HG02588 (cell line): ENCODE measurements around the gene SH2D4B.
A peak's percentile ranks its signal among the peaks of the same experiment; 100 is the strongest.

Experiments
- ATAC-seq: cut with Tn5 transposase; IDR thresholded peaks from one replicate; pipeline ENCODE4 v1.9.1; 2021; ENCODE audit warnings: mild to moderate bottlenecking, moderate library complexity; ENCODE audit not compliant: unreplicated experiment

Gene SH2D4B

DNA sequence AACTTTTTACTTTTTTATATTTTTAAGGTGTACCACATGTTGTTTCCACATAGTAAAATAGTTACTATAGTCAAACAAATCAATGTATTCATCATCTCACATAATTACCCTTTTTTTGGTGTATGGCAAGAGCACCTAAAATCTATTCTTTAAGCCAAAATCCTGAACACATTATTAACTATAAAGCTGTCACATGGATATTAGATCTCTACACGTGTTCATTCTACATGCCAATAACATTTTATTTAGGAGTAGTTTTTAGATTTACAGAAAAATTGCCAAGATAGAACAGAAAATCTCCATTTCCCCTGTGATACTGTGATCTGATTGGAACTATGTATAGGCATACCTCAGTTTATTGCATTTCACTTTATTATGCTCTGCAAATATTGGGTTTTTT is 137.1 kb downstream of the SH2D4B start:
- ATAC-seq: no peak

DNA sequence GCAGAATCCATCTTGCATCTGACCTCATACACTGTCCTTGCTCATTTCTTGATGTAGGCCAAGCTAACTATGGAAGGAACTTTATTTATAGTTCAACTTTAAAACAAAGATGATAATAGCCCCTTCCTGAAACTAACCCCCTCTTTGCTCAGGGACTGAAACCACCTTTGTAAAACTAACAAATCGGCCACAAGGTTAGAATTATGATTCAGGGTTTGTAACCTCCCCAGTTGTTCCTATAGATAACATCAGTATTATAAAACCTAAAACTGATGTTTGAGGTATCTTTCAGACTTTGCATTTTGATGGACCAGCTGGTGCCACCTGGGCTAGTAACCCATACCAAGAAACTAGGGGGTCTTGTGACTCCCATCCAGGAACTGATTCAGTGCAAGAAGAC is 143.4 kb downstream of the SH2D4B start:
- no peak for ATAC-seq

DNA sequence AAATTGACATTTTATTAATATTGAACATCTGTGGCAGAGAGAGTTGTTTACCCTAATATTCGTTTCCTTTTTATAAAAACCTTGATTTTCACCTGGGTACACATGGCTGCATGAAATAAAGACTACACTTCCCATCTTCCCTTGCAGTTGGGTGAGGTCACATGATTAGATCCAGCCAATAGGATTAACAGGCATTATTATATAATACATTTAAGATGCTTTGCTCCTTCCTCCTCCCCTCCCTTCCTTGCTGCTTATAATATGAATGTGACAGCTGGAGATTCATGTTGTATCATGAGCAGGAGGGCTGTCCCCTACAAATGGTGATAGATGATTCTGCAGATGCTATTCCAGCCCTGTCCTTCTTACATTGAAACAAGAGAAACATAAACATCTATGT is 146.6 kb downstream of the SH2D4B start:
- ATAC-seq: peak; percentile 71

DNA sequence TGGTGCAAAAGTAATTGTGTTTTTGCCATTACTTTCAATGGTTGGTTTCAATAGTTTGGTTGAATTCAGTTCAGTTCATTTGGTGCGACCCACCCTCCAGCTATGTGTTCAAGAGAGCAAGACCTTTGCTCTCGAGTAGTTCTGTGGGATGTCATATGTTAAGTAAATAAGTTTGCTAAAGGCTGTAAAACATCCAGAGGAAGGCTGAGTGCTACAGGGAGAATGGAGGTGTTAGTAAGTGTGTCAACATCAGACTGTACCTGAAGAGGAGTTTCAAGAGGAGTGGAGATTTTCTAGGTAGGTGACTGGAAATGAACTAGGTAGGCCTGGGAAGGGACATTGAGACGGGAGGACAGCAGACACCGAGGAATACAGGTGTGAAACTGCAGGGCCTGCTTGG is 147.7 kb downstream of the SH2D4B start:
- ATAC-seq: no peak

DNA sequence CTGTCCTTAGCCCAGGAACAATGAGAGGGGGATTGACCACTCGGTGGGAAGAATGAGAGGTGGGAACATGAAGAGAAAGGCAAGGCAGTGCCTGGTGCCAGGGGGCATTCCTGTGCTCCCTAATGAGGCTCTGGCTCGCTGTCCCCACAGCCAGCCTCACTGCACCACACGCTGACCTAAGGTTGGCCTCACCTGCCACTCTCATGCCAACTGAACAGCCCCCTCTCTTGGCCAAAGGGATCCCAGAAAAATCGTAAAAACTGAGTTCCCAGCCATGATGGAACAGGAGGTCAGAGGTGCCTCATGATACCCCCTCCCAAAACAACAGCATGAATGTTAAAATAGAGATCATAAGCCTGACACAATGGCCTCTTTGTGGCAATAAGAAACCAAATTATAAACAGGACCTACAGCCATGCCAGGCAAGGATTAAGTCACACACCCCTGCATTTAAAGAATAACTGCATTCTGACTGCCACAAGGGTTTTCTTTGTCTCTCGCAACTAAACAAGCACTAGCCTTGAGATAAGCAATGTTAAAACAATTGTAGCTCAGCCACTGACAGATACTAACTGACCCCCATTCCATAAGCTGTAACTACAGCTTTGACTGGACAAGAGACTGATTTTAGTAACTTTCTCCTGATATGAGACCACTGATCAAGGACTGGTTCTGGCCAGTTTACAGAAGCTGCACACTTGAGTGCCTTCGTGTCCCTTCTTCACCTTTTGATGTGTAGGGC is 149.2 kb downstream of the SH2D4B start:
- ATAC-seq: no peak

DNA sequence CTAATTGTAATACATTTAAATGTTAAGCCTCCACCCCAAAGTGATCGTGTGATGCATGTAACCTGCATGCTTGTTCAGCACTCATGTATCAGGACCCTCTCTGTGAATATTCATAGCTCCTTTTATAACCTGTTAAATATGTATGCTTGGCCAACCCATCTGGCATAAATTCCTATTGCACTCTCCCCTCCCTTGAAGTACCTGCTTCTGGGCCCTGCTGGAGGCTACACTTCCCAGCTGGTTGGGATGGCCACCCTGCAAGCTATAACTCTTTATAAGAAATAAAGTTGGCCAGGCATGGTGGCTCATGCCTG is 149.7 kb downstream of the SH2D4B start:
- no peak for ATAC-seq

DNA sequence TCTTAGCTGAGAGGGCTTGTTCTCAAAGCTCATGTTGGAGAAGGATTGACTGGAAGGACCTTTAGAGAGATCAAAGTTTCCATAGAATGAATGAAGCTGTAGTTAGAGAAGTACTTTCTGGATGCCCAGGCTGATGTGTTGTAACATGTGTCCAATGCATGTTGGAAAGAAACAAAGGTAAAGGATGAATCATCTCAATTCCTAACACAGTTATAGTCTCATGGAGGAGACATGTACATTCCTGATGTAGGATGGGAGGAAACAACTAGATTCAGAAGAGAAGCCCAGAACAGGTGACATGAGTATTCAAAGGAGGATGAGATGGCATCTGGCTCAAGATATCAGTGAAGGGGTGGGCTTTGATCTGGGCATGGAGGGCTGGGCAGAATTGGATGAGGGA is 152.7 kb downstream of the SH2D4B start:
- ATAC-seq: no peak

DNA sequence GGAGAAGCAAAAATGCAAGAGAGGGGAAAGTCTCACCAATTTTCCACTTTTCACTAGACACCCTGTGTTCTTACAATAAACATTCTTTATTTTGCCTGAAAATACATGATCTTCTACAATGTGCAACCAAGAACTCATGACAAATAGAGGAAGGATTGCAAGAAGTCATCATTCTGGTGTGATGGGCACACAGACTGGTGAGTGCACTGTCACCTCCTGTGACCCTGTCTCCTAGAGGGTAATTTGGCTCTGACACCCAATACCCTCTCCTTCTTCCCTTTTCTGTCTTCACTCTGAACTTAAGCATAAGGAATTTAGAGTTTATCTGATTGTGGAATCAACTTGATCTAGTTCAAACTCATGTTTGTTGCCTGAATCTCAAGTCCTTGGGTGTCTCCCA is 153.7 kb downstream of the SH2D4B start:
- no peak for ATAC-seq

DNA sequence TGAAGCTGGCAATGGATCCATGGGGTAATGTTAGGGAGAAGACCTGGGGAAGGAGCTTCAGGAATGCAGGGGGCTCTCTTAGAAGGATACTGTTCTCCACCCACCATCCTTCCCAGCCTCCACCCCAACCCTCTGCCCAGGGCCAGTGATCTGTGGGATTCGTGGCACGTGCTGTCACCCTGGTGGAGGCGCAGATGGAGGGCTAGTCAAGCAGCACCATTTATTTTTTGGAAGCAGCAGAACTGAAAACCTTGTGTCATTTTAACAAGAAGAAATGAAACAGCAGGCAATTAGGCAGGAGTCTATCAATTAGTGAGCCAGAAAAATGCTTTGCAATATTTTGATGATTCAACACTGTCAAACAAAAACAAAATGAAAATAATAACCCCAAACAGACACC is 155.9 kb downstream of the SH2D4B start:
- ATAC-seq: no peak

DNA sequence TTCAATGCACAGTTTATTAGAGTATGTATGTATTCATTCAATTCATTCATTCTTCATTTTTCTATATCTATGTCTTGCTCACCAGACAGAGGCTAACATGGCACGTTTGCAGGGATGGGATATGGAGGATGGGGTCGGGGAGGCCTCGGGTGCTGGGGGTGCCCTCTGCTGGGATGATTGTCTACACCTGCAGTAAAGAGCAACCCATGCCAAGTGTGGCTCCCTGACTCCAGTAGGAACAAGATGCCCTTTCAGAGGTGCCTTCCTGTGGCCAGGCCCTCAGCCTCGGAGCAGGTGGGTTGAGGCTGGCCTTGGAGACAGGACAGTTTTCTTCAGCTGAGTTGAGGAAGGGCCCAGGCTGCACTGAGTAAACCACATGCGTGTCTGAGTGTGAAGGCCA is 157.2 kb downstream of the SH2D4B start:
- ATAC-seq: no peak
